Astrocyte of the spinal cord (primary cell): ENCODE data around the gene SLC2A11.

Source experiments
- DNase-seq: peaks from one replicate; pipeline ENCODE4 v3.0.0; 2011; ENCODE audit warnings: low read depth, low spot score
- H3K4me3 ChIP-seq: 2 replicates; pipeline ENCODE4 v1.5.1; 2011; ENCODE audit warnings: low read depth, mild to moderate bottlenecking, low read length, moderate library complexity
- CTCF ChIP-seq: IDR thresholded peaks from 2 replicates; pipeline ENCODE4 v1.5.1; 2012; ENCODE audit warnings: low read depth, mild to moderate bottlenecking, low read length, inconsistent platforms
- in situ Hi-C: cut with HindIII; loops from 2 replicates; pipeline ENCODE4 v1.10.0; 2017; ENCODE audit warnings: low sequenced_read_pairs

The SLC2A11 gene

GRCh38 chr22:23857606-23858483 lies at the start of gene SLC2A11:
SLC2A11 (plus strand) TSS chr22:23857875; CDS start chr22:23858000, 125 bp downstream.
- peak within 1 kb of the TSS; percentile 77 for H3K4me3 ChIP-seq
- peak; percentile 96 for DNase-seq
- in situ Hi-C loops: no loop called here
- peak; percentile 37 for TF ChIP-seq CTCF

GRCh38 chr22:23812378-23812777 lies 45.3 kb upstream of the SLC2A11 start:
- H3K4me3 ChIP-seq: no peak overlapping the region
- TF ChIP-seq CTCF: no peak
- in situ Hi-C loops: no loop called here
- DNase-seq: no peak

- DNase-seq: no peak
- TF ChIP-seq CTCF: no peak
- in situ Hi-C loops: no loop called here
- H3K4me3 ChIP-seq: no peak overlapping the region
Observed at GRCh38 chr22:23815541-23816155, 42.0 kb upstream of the SLC2A11 start.

GRCh38 chr22:23816156-23816976 lies 41.3 kb upstream of the SLC2A11 start:
- in situ Hi-C loops: no loop called here
- DNase-seq: no peak
- no peak for TF ChIP-seq CTCF

GRCh38 chr22:23817146-23817545 lies 40.5 kb upstream of the SLC2A11 start:
- DNase-seq: no peak
- H3K4me3 ChIP-seq: no peak overlapping the region
- in situ Hi-C loops: no loop called here
- no peak for TF ChIP-seq CTCF

More at GRCh38 chr22:23816156-23816976, 41.3 kb upstream of the SLC2A11 start:
- no peak overlapping the region for H3K4me3 ChIP-seq

GRCh38 chr22:23818541-23818940 lies 39.1 kb upstream of the SLC2A11 start:
- no peak overlapping the region for H3K4me3 ChIP-seq
- in situ Hi-C loops: no loop called here
- no peak for DNase-seq
- TF ChIP-seq CTCF: no peak
